Vagina (tissue), 2 donors: ENCODE measurements around the gene ZBTB25. TPM values are rescaled to one million over a fixed set of nuclear protein-coding genes. Genes with fewer than 3 reads are reported as not detected.

Source experiments
- DNase-seq, 2 donors: peaks; one replicate each; pipeline ENCODE4 v3.0.0-alpha.2; 2017; ENCODE audit errors: extremely low spot score in 2 of 2
- H3K27ac ChIP-seq: fragments of 200-600 bp; sonication (generic); one replicate; pipeline ENCODE4 v1.5.1; 2019
- H3K27me3 ChIP-seq: fragments of 200-600 bp; sonication (generic); one replicate; pipeline ENCODE4 v1.5.1; 2019
- H3K36me3 ChIP-seq, 2 donors: fragments of 200-600 bp; sonication (generic); one replicate each; pipeline ENCODE4 v1.5.1; 2017 to 2019
- H3K4me1 ChIP-seq: fragments of 200-600 bp; sonication (generic); one replicate; pipeline ENCODE4 v1.5.1; 2019
- H3K4me3 ChIP-seq, 2 donors: fragments of 200-600 bp; sonication (generic); 1 replicate in 1 of 2; 2 replicates in 1 of 2; pipeline ENCODE4 v1.5.1; 2016 to 2019
- H3K9me3 ChIP-seq: fragments of 200-600 bp; sonication (generic); one replicate; pipeline ENCODE4 v1.5.1; 2019
- CTCF ChIP-seq, 3 experiments: fragments of 450-650 bp in 2 of 3; fragments of 200-600 bp in 1 of 3; sonication (generic) in 1 of 3; IDR thresholded peaks; one replicate each; pipeline ENCODE4 v1.5.1; 2017 to 2019; ENCODE audit warnings: antibody characterized with exemption in 3 of 3, mild to moderate bottlenecking in 2 of 3, moderate library complexity in 2 of 3
- POLR2A ChIP-seq, 2 donors: fragments of 450-650 bp; IDR thresholded peaks; one replicate each; pipeline ENCODE4 v1.6.1; 2017; ENCODE audit warnings: antibody characterized with exemption in 2 of 2, mild to moderate bottlenecking in 2 of 2, moderate library complexity in 2 of 2
- POLR2AphosphoS5 ChIP-seq, 2 donors: sonication (generic); formaldehyde crosslinking; IDR thresholded peaks; one replicate each; pipeline ENCODE4 v1.9.0; 2017; ENCODE audit warnings: antibody characterized with exemption in 2 of 2, mild to moderate bottlenecking in 2 of 2, low read depth in 1 of 2; ENCODE audit not compliant: insufficient read depth in 1 of 2
- intact Hi-C: fragments of 100-400 bp; cut with DNase I; formaldehyde crosslinking; loops from one replicate; pipeline ENCODE4 v1.15.1; 2023
- total RNA-seq: library from RNA; depleted of rRNA; stranded (reverse); fragments of >200 nt; gene quantifications from one replicate; pipeline ENCODE4 v1.2.3, GENCODE V29; 2016

The ZBTB25 gene
- total RNA-seq, 1 donor from 2014 or later, result 11.3 TPM

- TF ChIP-seq POLR2A (IDR thresholded peaks at IDR 0.05), result no peak
- TF ChIP-seq POLR2AphosphoS5 (IDR thresholded peaks at IDR 0.05; ENCODE audit: insufficient read depth in 1 of 2, low read depth in 1 of 2), result peak in 1 of 2 donors; percentile 79
- no peaks in the 10 kb centered on the region for H3K36me3 ChIP-seq
- H3K4me1 ChIP-seq, result peaks cover 77% of the 10 kb centered on the region
- no peaks in the 10 kb centered on the region for H3K27me3 ChIP-seq
- H3K27ac ChIP-seq, result no peak overlapping the region
- no peaks in the 10 kb centered on the region for H3K9me3 ChIP-seq
- no peak for DNase-seq
- intact Hi-C loops, result no loop called here
- no peak overlapping the region for H3K4me3 ChIP-seq
Observed at GRCh38 chr14:64515053-64515452, 11.4 kb upstream of the ZBTB25 start.

- no peak for TF ChIP-seq POLR2A (IDR thresholded peaks at IDR 0.05)
- no peak for TF ChIP-seq POLR2AphosphoS5 (IDR thresholded peaks at IDR 0.05; ENCODE audit: insufficient read depth in 1 of 2, low read depth in 1 of 2)
- TF ChIP-seq CTCF (IDR thresholded peaks at IDR 0.05), result no peak
- no peak for DNase-seq
- Histone ChIP-seq H3K27me3 (no peaks in the 10 kb centered on the region), H3K27ac (no peak overlapping the region), H3K4me1 (peaks cover 90% of the 10 kb centered on the region), H3K9me3 (no peaks in the 10 kb centered on the region), H3K36me3 (no peaks in the 10 kb centered on the region), H3K4me3 (no peak overlapping the region)
- intact Hi-C loops, result no loop called here
Observed at GRCh38 chr14:64513271-64513670, 9.6 kb upstream of the ZBTB25 start.

- peak; percentile 78 to 84 (median 80) for TF ChIP-seq CTCF (IDR thresholded peaks at IDR 0.05)
- peak in 1 of 2 donors; percentile 76 for TF ChIP-seq POLR2AphosphoS5 (IDR thresholded peaks at IDR 0.05; ENCODE audit: insufficient read depth in 1 of 2, low read depth in 1 of 2)
- no peak for TF ChIP-seq POLR2A (IDR thresholded peaks at IDR 0.05)
- Histone ChIP-seq H3K4me1 (peaks cover 91% of the 10 kb centered on the region), H3K4me3 (no peak overlapping the region), H3K36me3 (no peaks in the 10 kb centered on the region), H3K27me3 (no peaks in the 10 kb centered on the region), H3K27ac (no peak overlapping the region), H3K9me3 (no peaks in the 10 kb centered on the region)
- no peak for DNase-seq
- intact Hi-C loops, result no loop called here
Observed at GRCh38 chr14:64510825-64511671, 7.4 kb upstream of the ZBTB25 start.

GRCh38 chr14:64509036-64509435 lies 5.4 kb upstream of the ZBTB25 start:
- Histone ChIP-seq H3K27me3 (no peaks in the 10 kb centered on the region), H3K36me3 (no peaks in the 10 kb centered on the region), H3K27ac (no peak overlapping the region), H3K4me3 (no peak overlapping the region), H3K4me1 (peaks cover 78% of the 10 kb centered on the region), H3K9me3 (no peaks in the 10 kb centered on the region)
- no peak for TF ChIP-seq POLR2A (IDR thresholded peaks at IDR 0.05)
- no peak for TF ChIP-seq POLR2AphosphoS5 (IDR thresholded peaks at IDR 0.05; ENCODE audit: insufficient read depth in 1 of 2, low read depth in 1 of 2)
- no peak for TF ChIP-seq CTCF (IDR thresholded peaks at IDR 0.05)
- DNase-seq, result no peak
- intact Hi-C loops, result no loop called here

- peaks cover 72% of the 10 kb centered on the region for H3K4me1 ChIP-seq
- intact Hi-C loops, result no loop called here
- H3K27me3 ChIP-seq, result no peaks in the 10 kb centered on the region
- no peaks in the 10 kb centered on the region for H3K36me3 ChIP-seq
- H3K27ac ChIP-seq, result no peak overlapping the region
- H3K9me3 ChIP-seq, result no peaks in the 10 kb centered on the region
- TF ChIP-seq CTCF (IDR thresholded peaks at IDR 0.05) (no peak), POLR2AphosphoS5 (IDR thresholded peaks at IDR 0.05; ENCODE audit: insufficient read depth in 1 of 2, low read depth in 1 of 2) (no peak), POLR2A (IDR thresholded peaks at IDR 0.05) (no peak)
- H3K4me3 ChIP-seq, result no peak overlapping the region
- DNase-seq, result no peak
Observed at GRCh38 chr14:64508215-64508776, 4.7 kb upstream of the ZBTB25 start.
